Bronchial epithelial cell (primary cell): ENCODE results near the gene RBM20. TPM values are rescaled to one million over a fixed set of nuclear protein-coding genes. Genes with fewer than 3 reads are reported as not detected.

Source experiments
- DNase-seq: peaks from one replicate; pipeline ENCODE4 v3.0.0-alpha.2; 2010; ENCODE audit warnings: low read depth
- FAIRE-seq: peaks from 2 replicates; lab custom pipeline; 2011; peaks lifted over from hg19 to GRCh38; lab: Jason Lieb, UNC
- H3K27me3 ChIP-seq: 2 replicates; pipeline ENCODE4 v1.5.1; 2011; ENCODE audit warnings: low read length; ENCODE audit not compliant: control insufficient read depth, insufficient read depth
- H3K36me3 ChIP-seq: 2 replicates; pipeline ENCODE4 v1.5.1; 2011; ENCODE audit warnings: low read length; ENCODE audit not compliant: control insufficient read depth, insufficient read depth
- H3K4me3 ChIP-seq: 2 replicates; pipeline ENCODE4 v1.5.1; 2011; ENCODE audit warnings: mild to moderate bottlenecking, low read depth, low read length, control low read depth
- total RNA-seq: library from RNA; depleted of rRNA; stranded (reverse); fragments of >200 nt; gene quantifications from 2 replicates; pipeline ENCODE4 v1.2.1, GENCODE V29; 2014
- TF ChIP-seq, protein P1 (sequence below): IDR thresholded peaks from 2 replicates; pipeline ENCODE4 v1.5.1; 2011; ENCODE audit warnings: mild to moderate bottlenecking, moderate library complexity, low read length, control low read depth, inconsistent platforms; ENCODE audit not compliant: insufficient read depth, severe bottlenecking

RBM20 gene
- total RNA-seq, 1 donor from 2014 or later: not detected

DNA sequence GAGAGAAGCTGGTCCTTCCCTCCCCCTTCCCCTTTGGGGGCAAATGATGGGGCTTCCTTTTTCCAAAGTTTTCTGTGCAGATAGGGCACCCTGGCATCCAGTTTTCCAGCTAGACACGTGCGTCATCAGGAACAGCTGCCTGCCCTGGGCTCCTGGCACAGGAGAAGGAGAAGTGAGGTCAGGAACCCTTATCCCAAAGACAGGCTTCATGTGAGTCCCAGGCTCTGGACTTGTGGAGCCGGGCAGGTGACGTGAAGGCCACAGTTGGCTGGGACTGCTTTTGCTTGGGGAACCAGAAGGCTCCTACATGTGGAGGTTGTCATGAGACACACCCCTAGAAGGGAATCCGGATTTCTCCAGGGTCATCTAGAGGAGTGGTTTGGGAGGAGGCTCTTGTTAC is 66.5 kb downstream of the RBM20 start:
- TF ChIP-seq, protein P1, sequence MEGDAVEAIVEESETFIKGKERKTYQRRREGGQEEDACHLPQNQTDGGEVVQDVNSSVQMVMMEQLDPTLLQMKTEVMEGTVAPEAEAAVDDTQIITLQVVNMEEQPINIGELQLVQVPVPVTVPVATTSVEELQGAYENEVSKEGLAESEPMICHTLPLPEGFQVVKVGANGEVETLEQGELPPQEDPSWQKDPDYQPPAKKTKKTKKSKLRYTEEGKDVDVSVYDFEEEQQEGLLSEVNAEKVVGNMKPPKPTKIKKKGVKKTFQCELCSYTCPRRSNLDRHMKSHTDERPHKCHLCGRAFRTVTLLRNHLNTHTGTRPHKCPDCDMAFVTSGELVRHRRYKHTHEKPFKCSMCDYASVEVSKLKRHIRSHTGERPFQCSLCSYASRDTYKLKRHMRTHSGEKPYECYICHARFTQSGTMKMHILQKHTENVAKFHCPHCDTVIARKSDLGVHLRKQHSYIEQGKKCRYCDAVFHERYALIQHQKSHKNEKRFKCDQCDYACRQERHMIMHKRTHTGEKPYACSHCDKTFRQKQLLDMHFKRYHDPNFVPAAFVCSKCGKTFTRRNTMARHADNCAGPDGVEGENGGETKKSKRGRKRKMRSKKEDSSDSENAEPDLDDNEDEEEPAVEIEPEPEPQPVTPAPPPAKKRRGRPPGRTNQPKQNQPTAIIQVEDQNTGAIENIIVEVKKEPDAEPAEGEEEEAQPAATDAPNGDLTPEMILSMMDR: no peak
- no peak for FAIRE-seq
- Histone ChIP-seq H3K27me3 (no peaks in the 10 kb centered on the region), H3K4me3 (no peak overlapping the region), H3K36me3 (no peaks in the 10 kb centered on the region)
- no peak for DNase-seq

DNA sequence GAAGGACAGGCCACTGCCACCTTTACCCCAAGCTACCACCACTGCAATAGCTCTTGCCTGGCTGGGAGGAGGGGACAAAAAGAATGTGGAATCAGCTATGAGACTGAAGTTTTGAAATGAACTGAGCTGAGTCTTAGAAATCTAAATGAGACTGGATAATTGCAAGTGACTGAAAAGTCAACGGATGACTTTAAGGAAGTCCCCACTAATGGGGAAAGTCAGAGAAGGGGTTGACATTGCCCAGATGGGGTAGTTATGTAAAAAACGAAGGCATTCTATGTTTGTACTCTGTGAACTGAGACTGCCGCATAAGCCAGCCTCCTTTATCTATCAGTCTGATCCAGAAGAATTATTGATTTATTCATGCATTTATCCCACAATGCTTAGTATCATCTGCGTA is 67.2 kb downstream of the RBM20 start:
- DNase-seq (no peak), FAIRE-seq (no peak)
- Histone ChIP-seq H3K36me3 (no peaks in the 10 kb centered on the region), H3K27me3 (no peaks in the 10 kb centered on the region), H3K4me3 (no peak overlapping the region)
- TF ChIP-seq, protein P1: no peak

GRCh38 chr10:110714356-110714755 is 70.2 kb downstream of the RBM20 start:
- peak; percentile 76 for FAIRE-seq
- Histone ChIP-seq H3K36me3 (no peaks in the 10 kb centered on the region), H3K4me3 (no peak overlapping the region), H3K27me3 (no peaks in the 10 kb centered on the region)
- TF ChIP-seq, protein P1: no peak
- DNase-seq: no peak

DNA sequence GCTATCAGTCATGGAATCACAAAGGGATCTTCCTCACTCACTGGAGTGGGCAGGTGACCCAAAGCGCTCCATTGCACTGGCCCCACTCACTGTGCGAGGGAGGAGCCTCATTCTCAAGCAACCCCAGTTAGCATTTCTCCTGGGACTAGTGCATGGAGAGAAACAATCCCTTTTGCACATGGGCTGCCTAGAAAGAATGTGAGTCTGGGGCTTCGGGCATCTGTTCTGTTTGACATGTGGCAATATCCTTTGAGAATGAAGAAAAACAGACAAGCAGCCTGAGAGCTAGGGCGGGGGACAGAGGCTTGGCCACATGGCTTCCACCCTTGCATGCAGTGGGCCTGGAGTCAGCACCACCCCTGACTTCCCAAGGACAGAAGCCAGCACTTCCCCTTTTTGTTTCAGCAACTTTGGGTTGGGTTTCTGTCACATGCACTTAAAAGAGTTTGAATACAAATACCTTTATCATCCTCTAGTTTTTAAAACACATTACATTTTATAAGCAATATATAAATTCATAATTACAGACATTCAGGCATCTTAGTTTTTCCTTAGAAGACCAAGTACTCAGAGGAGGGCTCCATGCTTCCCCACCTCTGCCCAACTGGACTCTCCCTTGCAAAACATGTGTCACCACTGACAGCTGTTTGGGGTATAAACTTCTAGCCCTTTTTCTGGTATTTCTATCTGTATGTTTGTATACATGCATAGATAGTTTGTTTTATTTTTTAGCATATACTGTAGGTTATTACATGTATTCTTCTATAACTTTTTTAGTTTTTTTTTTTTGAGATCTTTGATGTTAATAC is 73.8 kb downstream of the RBM20 start:
- DNase-seq (no peak), FAIRE-seq (no peak)
- TF ChIP-seq, protein P1: no peak
- H3K36me3 ChIP-seq: no peaks in the 10 kb centered on the region
- no peak overlapping the region for H3K4me3 ChIP-seq
- no peaks in the 10 kb centered on the region for H3K27me3 ChIP-seq

DNA sequence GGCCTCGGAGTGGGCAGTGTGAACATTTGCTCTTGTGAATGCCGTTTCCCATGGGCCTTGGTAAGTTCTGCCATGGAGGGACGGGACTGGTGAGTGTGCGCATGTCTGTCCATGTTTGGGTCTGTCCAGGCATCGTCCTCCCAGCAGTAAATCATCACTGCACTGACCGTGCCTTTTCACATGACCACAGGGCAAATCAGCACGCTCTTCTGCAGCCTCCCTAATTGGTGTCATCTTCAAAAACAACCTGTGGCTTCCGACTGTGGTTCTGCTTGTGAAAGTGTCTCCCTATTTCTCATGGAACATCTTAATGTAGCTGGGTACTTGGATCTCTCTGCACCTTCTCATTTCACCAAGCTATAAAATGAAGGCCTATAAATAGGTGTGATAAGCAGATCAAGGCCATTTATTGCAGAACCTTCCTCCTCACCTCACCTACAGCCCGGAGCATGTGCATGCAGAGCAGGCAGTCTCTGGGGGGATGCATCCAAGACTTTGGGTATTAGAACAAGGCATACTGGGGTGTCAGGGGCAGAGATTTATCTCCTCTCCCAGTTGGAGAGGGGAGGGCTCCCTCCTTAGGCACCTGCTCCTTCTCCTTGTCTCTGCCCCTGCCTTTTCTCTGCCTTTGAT is 77.4 kb downstream of the RBM20 start:
- no peak for DNase-seq
- Histone ChIP-seq H3K4me3 (no peak overlapping the region), H3K27me3 (no peaks in the 10 kb centered on the region), H3K36me3 (no peaks in the 10 kb centered on the region)
- FAIRE-seq: peak; percentile 23
- TF ChIP-seq, protein P1: no peak
